ENCODE data around the gene IL13RA1.

Gene IL13RA1

GRCh38 chrX:118825227-118825626 is 97.8 kb downstream of the IL13RA1 start:
- TF ChIP-seq NFIC (IDR thresholded peaks at IDR 0.05) (no peak), REST (IDR thresholded peaks at IDR 0.05; ENCODE audit: low read depth) (no peak), EGR1 (IDR thresholded peaks at IDR 0.05) (no peak), ZBTB7A (IDR thresholded peaks at IDR 0.05; ENCODE audit: low read depth) (no peak), TCF12 (IDR thresholded peaks at IDR 0.05; ENCODE audit: low read depth) (no peak), TAF1 (IDR thresholded peaks at IDR 0.05; ENCODE audit: low read depth) (no peak), CEBPB (IDR thresholded peaks at IDR 0.05) (no peak), TEAD4 (IDR thresholded peaks at IDR 0.05) (no peak), EP300 (IDR thresholded peaks at IDR 0.05; ENCODE audit: borderline replicate concordance) (no peak), RAD21 (IDR thresholded peaks at IDR 0.05; ENCODE audit: low read depth) (no peak), CREB1 (IDR thresholded peaks at IDR 0.05; ENCODE audit: low read depth) (no peak), FOXM1 (IDR thresholded peaks at IDR 0.05; ENCODE audit: borderline replicate concordance, low read depth) (no peak), USF1 (IDR thresholded peaks at IDR 0.05) (no peak)

GRCh38 chrX:118839334-118839958 is 112.0 kb downstream of the IL13RA1 start:
- TF ChIP-seq RAD21 (IDR thresholded peaks at IDR 0.05; ENCODE audit: low read depth) = peak; percentile 36; the same call in 1 of the 2 replicates
- TF ChIP-seq CREB1 (IDR thresholded peaks at IDR 0.05; ENCODE audit: low read depth) = no peak
- 0 out of 2 replicates have a peak, but pooled peaks have one; percentile 18 for TF ChIP-seq TAF1 (IDR thresholded peaks at IDR 0.05; ENCODE audit: low read depth)
- peak; percentile 62 for TF ChIP-seq MAX (IDR thresholded peaks at IDR 0.05)
- TF ChIP-seq TEAD4 (IDR thresholded peaks at IDR 0.05) = no peak
- no peak for TF ChIP-seq NFIC (IDR thresholded peaks at IDR 0.05)
- TF ChIP-seq ZBTB7A (IDR thresholded peaks at IDR 0.05; ENCODE audit: low read depth) = 0 out of 2 replicates have a peak, but pooled peaks have one; percentile 57
- peak; percentile 95 for TF ChIP-seq USF1 (IDR thresholded peaks at IDR 0.05)
- no peak for TF ChIP-seq EGR1 (IDR thresholded peaks at IDR 0.05)
- TF ChIP-seq TCF12 (IDR thresholded peaks at IDR 0.05; ENCODE audit: low read depth) = no peak
